DMS 273 treated with DMSO at 0.1 percent for 48 hours (cell line): ENCODE data around the gene SMOC1.

Experiments used
- DNase-seq: peaks from one replicate; lab custom pipeline; 2025; lab: John Stamatoyannopoulos, UW

Gene SMOC1

GRCh38 chr14:69863083-69863482 lies 16.1 kb upstream of the SMOC1 start:
- DNase-seq: no peak

GRCh38 chr14:69865701-69866365 lies 13.4 kb upstream of the SMOC1 start:
- DNase-seq: no peak

GRCh38 chr14:69868363-69868963 lies 10.8 kb upstream of the SMOC1 start:
- DNase-seq: no peak

GRCh38 chr14:69870613-69871012 lies 8.6 kb upstream of the SMOC1 start:
- no peak for DNase-seq

- DNase-seq: no peak
Measured at GRCh38 chr14:69873877-69874780, 5.1 kb upstream of the SMOC1 start.

- DNase-seq: no peak
Measured at GRCh38 chr14:69876221-69876847, 2.9 kb upstream of the SMOC1 start.

GRCh38 chr14:69876848-69877306 lies 2.3 kb upstream of the SMOC1 start:
- no peak for DNase-seq

GRCh38 chr14:69877492-69877891 lies 1.7 kb upstream of the SMOC1 start:
- no peak for DNase-seq

GRCh38 chr14:69878251-69878650 lies 965 bp upstream of the SMOC1 start:
- DNase-seq: no peak

GRCh38 chr14:69880044-69880487 lies 850 bp downstream of the SMOC1 start:
- DNase-seq: no peak

- DNase-seq: peak; percentile 29
Measured at GRCh38 chr14:69880893-69881292, 1.7 kb downstream of the SMOC1 start.

GRCh38 chr14:69882116-69882864 lies 3.1 kb downstream of the SMOC1 start:
- no peak for DNase-seq

GRCh38 chr14:69882915-69883314 lies 3.7 kb downstream of the SMOC1 start:
- no peak for DNase-seq

- DNase-seq: peak; percentile 19
Measured at GRCh38 chr14:69886453-69887242, 7.4 kb downstream of the SMOC1 start.

GRCh38 chr14:69887740-69888657 lies 8.8 kb downstream of the SMOC1 start:
- DNase-seq: no peak

- no peak for DNase-seq
Measured at GRCh38 chr14:69891422-69891821, 12.2 kb downstream of the SMOC1 start.

- DNase-seq: no peak
Measured at GRCh38 chr14:69895109-69895508, 15.9 kb downstream of the SMOC1 start.

- DNase-seq: no peak
Measured at GRCh38 chr14:69896080-69896479, 16.9 kb downstream of the SMOC1 start.

GRCh38 chr14:69896972-69897371 lies 17.8 kb downstream of the SMOC1 start:
- no peak for DNase-seq

GRCh38 chr14:69900603-69901002 lies 21.4 kb downstream of the SMOC1 start:
- no peak for DNase-seq
